Gastroesophageal sphincter (tissue), 3 donors: ENCODE results near the gene PPM1L.

Experiments
- EP300 ChIP-seq: sonication (generic); formaldehyde crosslinking; IDR thresholded peaks from one replicate; pipeline ENCODE4 v1.6.1; 2017; ENCODE audit warnings: antibody characterized with exemption, mild to moderate bottlenecking
- TF ChIP-seq, protein P1 (sequence below), 4 experiments: fragments of 200-600 bp in 2 of 4; fragments of 450-650 bp in 2 of 4; sonication (generic) in 1 of 4; IDR thresholded peaks; one replicate each; pipeline ENCODE4 v1.5.1; 2017 to 2019; ENCODE audit warnings: antibody characterized with exemption in 4 of 4, mild to moderate bottlenecking in 2 of 4, moderate library complexity in 2 of 4

GRCh38 chr3:160820430-160820829 lies 64.4 kb downstream of the PPM1L start:
- TF ChIP-seq, protein P1, sequence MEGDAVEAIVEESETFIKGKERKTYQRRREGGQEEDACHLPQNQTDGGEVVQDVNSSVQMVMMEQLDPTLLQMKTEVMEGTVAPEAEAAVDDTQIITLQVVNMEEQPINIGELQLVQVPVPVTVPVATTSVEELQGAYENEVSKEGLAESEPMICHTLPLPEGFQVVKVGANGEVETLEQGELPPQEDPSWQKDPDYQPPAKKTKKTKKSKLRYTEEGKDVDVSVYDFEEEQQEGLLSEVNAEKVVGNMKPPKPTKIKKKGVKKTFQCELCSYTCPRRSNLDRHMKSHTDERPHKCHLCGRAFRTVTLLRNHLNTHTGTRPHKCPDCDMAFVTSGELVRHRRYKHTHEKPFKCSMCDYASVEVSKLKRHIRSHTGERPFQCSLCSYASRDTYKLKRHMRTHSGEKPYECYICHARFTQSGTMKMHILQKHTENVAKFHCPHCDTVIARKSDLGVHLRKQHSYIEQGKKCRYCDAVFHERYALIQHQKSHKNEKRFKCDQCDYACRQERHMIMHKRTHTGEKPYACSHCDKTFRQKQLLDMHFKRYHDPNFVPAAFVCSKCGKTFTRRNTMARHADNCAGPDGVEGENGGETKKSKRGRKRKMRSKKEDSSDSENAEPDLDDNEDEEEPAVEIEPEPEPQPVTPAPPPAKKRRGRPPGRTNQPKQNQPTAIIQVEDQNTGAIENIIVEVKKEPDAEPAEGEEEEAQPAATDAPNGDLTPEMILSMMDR (IDR thresholded peaks at IDR 0.05), result no peak
- no peak for TF ChIP-seq EP300
